ENCODE measurements around the gene KCNG4. TPM values are rescaled to one million over a fixed set of nuclear protein-coding genes. Genes with fewer than 3 reads are reported as not detected.

The KCNG4 gene
- total and polyA plus RNA-seq, 2 donors from 2014 or later: not detected

- Histone ChIP-seq H3K27ac (ENCODE audit: low read depth in 2 of 2, low read length in 2 of 2) (no peak overlapping the region), H3K27me3 (ENCODE audit: control insufficient read depth, insufficient read depth, low read length) (no peaks in the 10 kb centered on the region), H3K9ac (ENCODE audit: low read length in 3 of 3) (no peak overlapping the region), H3K9me3 (ENCODE audit: control insufficient read depth in 2 of 3, insufficient read depth in 1 of 3, low read length in 3 of 3) (no peaks in the 10 kb centered on the region), H3K4me1 (ENCODE audit: control insufficient read depth in 2 of 3, insufficient read depth in 2 of 3, low read depth in 1 of 3, low read length in 3 of 3) (no peaks in the 10 kb centered on the region), H3K36me3 (ENCODE audit: control insufficient read depth in 2 of 3, insufficient read depth in 3 of 3, low read length in 3 of 3) (no peaks in the 10 kb centered on the region), H3K4me3 (ENCODE audit: low read length in 3 of 3) (no peak overlapping the region)
- DNase-seq (no peak), FAIRE-seq (no peak)
- TF ChIP-seq, protein P1, sequence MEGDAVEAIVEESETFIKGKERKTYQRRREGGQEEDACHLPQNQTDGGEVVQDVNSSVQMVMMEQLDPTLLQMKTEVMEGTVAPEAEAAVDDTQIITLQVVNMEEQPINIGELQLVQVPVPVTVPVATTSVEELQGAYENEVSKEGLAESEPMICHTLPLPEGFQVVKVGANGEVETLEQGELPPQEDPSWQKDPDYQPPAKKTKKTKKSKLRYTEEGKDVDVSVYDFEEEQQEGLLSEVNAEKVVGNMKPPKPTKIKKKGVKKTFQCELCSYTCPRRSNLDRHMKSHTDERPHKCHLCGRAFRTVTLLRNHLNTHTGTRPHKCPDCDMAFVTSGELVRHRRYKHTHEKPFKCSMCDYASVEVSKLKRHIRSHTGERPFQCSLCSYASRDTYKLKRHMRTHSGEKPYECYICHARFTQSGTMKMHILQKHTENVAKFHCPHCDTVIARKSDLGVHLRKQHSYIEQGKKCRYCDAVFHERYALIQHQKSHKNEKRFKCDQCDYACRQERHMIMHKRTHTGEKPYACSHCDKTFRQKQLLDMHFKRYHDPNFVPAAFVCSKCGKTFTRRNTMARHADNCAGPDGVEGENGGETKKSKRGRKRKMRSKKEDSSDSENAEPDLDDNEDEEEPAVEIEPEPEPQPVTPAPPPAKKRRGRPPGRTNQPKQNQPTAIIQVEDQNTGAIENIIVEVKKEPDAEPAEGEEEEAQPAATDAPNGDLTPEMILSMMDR (IDR thresholded peaks at IDR 0.05; ENCODE audit: borderline replicate concordance, extremely low read depth, insufficient read depth): no peak
- intact Hi-C loops (cut with DNase I): no loop called here
These were observed 557 bp downstream of the KCNG4 start for GRCh38 chr16:84239141-84239769.

DNA sequence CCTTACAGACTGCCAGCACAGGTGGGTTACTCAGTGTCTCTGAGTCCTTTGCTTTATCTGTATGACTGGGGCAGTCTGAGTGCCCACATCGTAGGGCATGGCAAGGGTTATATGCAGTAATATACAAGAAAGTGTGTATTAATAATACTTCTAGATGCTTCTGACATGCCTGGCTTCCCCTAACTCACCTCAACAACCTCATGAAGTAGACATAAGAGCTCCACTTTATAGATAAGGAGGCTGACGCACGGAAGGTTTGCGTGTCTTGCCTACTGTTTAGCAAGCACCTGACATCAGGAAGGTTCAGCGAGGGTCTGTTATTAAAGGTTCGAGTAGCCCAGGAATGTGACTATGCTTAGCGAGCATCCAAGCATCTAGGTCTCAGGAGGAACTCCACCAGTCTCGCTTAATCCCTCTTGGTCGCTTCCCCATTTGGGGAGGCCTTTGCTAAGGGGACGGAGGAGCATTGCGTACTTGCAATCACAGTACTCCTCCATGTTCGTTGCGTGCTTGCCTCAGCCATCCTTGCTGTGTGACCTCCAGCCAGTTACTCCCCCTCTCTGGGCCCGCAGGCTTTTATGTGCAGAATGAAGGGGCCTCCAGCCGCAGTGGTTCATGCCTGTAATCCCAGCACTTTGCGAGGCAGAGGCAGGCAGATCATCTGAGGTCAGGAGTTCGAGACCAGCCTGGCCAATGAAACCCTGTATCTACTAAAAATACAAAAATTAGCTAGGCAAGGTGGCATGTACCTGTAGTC lies 1.6 kb downstream of the KCNG4 start:
- no peak for DNase-seq
- Histone ChIP-seq H3K9me3 (ENCODE audit: control insufficient read depth in 2 of 3, insufficient read depth in 1 of 3, low read length in 3 of 3) (no peaks in the 10 kb centered on the region), H3K4me1 (ENCODE audit: control insufficient read depth in 2 of 3, insufficient read depth in 2 of 3, low read depth in 1 of 3, low read length in 3 of 3) (no peaks in the 10 kb centered on the region), H3K27me3 (ENCODE audit: control insufficient read depth, insufficient read depth, low read length) (no peaks in the 10 kb centered on the region), H3K36me3 (ENCODE audit: control insufficient read depth in 2 of 3, insufficient read depth in 3 of 3, low read length in 3 of 3) (no peaks in the 10 kb centered on the region), H3K9ac (ENCODE audit: low read length in 3 of 3) (no peak overlapping the region), H3K27ac (ENCODE audit: low read depth in 2 of 2, low read length in 2 of 2) (no peak overlapping the region), H3K4me3 (ENCODE audit: low read length in 3 of 3) (no peak overlapping the region)
- FAIRE-seq: no peak
- intact Hi-C loops (cut with DNase I): no loop called here
- TF ChIP-seq, protein P1 (IDR thresholded peaks at IDR 0.05; ENCODE audit: borderline replicate concordance, extremely low read depth, insufficient read depth): no peak

- Histone ChIP-seq H3K36me3 (ENCODE audit: control insufficient read depth in 2 of 3, insufficient read depth in 3 of 3, low read length in 3 of 3) (no peaks in the 10 kb centered on the region), H3K9me3 (ENCODE audit: control insufficient read depth in 2 of 3, insufficient read depth in 1 of 3, low read length in 3 of 3) (no peaks in the 10 kb centered on the region), H3K4me3 (ENCODE audit: low read length in 3 of 3) (no peak overlapping the region), H3K27ac (ENCODE audit: low read depth in 2 of 2, low read length in 2 of 2) (no peak overlapping the region), H3K9ac (ENCODE audit: low read length in 3 of 3) (no peak overlapping the region), H3K27me3 (ENCODE audit: control insufficient read depth, insufficient read depth, low read length) (no peaks in the 10 kb centered on the region), H3K4me1 (ENCODE audit: control insufficient read depth in 2 of 3, insufficient read depth in 2 of 3, low read depth in 1 of 3, low read length in 3 of 3) (no peaks in the 10 kb centered on the region)
- DNase-seq (no peak), FAIRE-seq (no peak)
- intact Hi-C loops (cut with DNase I): no loop called here
- TF ChIP-seq, protein P1 (IDR thresholded peaks at IDR 0.05; ENCODE audit: borderline replicate concordance, extremely low read depth, insufficient read depth): no peak
These were observed 3.1 kb downstream of the KCNG4 start for GRCh38 chr16:84236671-84237070.
